Activated naive CD4-positive, alpha-beta T cell treated with anti-CD3 and anti-CD28 coated beads for 36 hours (primary cell): ENCODE measurements around the gene ACADVL. TPM values are rescaled to one million over a fixed set of nuclear protein-coding genes. Genes with fewer than 3 reads are reported as not detected.
"Not testable (repeated sequence)": the region's sequence is repeated elsewhere in the genome, so short reads cannot be mapped to it uniquely, and the experiment has no call there.

Experiments used
- CTCF ChIA-PET: fragments of 350-600 bp; sonication (Branson Sonifier 250); formaldehyde crosslinking; loops from one replicate; lab custom pipeline; 2021; ENCODE audit warnings: antibody characterized with exemption; lab: Charles Lee
- DNase-seq: peaks from one replicate; pipeline ENCODE4 v3.0.0-alpha.2; 2020
- H3K27ac Mint-ChIP-seq: one replicate; pipeline ENCODE4 v1.8.0; 2021; ENCODE audit warnings: mild to moderate bottlenecking, mixed read lengths
- H3K27me3 Mint-ChIP-seq: one replicate; pipeline ENCODE4 v1.8.0; 2021; ENCODE audit warnings: low read depth, mixed read lengths
- H3K36me3 Mint-ChIP-seq: one replicate; pipeline ENCODE4 v1.8.0; 2021; ENCODE audit warnings: low read depth, mixed read lengths
- H3K4me1 Mint-ChIP-seq: one replicate; pipeline ENCODE4 v1.8.0; 2021; ENCODE audit warnings: low read depth, mixed read lengths
- H3K4me3 Mint-ChIP-seq: one replicate; pipeline ENCODE4 v1.8.0; 2021; ENCODE audit warnings: mild to moderate bottlenecking, moderate library complexity, mixed read lengths
- H3K9me3 Mint-ChIP-seq: one replicate; pipeline ENCODE4 v1.8.0; 2021; ENCODE audit warnings: mixed read lengths
- intact Hi-C: fragments of 100-400 bp; cut with micrococcal nuclease; formaldehyde crosslinking; loops from one replicate; pipeline ENCODE4 v1.15.1; 2023
- total RNA-seq, 2 experiments: library from RNA; stranded (reverse); gene quantifications; one replicate each; pipeline ENCODE4 v1.2.3, GENCODE V29; 2021

The ACADVL gene
- 100 to 1,000 TPM; 263 to 267 TPM for total RNA-seq

DNA sequence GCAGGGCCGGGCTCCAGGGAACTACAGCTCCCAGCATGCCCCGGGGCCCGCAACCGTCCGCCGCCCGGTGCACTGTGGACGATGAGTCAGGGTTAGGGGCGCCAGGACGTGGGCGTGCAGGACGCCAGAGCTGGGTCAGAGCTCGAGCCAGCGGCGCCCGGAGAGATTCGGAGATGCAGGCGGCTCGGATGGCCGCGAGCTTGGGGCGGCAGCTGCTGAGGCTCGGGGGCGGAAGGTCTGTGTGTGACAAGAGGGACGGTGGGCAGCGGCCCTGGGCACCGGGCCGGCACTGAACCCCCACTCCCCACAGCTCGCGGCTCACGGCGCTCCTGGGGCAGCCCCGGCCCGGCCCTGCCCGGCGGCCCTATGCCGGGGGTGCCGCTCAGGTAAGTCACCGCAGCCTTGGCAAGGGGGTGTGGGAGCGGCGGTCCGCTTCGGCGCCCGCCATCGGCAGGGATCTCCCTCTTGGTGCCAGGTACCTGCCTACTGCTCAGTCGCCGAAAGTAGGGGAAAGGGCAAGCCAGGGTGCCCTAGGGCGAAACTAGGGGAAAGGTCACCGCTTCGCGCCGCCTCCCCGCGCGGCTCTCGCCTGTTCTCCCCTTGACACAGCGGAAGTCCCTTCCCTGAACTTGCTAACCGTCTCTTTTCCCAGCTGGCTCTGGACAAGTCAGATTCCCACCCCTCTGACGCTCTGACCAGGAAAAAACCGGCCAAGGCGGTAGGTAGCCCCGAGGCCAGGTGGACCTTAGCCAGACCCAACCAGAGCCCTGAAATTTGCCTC is at the start of gene ACADVL, which contains the start of gene DLG4:
ACADVL (plus strand) TSS at position 127 of the 781 bp plus-strand sequence; CDS start at position 174, 47 bp downstream.
DLG4 (minus strand) TSS at position 25 of the 781 bp plus-strand sequence.
- no peaks in the 10 kb centered on the region for H3K27me3 Mint-ChIP-seq
- H3K4me1 Mint-ChIP-seq: peaks cover 54% of the 10 kb centered on the region
- peak; percentile 88 for DNase-seq
- intact Hi-C loops: loop anchor here (1.0 to 5.0 kb wide), 2 partner anchors 19 to 182 kb away; partner anchors contain the start of genes PHF23 and TMEM256
- peaks cover 16% of the 10 kb centered on the region for H3K36me3 Mint-ChIP-seq
- CTCF ChIA-PET: interaction anchor here (0.7 to 3.4 kb wide), 14 partner anchors 10 to 77 kb away, joined by 3 to 16 read pairs (median 4); partner anchors contain the start of genes DVL2, GABARAP and PHF23
- peak within 1 kb of the TSS; percentile 94 for H3K4me3 Mint-ChIP-seq
- H3K27ac Mint-ChIP-seq: peak within 1 kb of the TSS; percentile 92
- H3K9me3 Mint-ChIP-seq: no peaks in the 10 kb centered on the region

DNA sequence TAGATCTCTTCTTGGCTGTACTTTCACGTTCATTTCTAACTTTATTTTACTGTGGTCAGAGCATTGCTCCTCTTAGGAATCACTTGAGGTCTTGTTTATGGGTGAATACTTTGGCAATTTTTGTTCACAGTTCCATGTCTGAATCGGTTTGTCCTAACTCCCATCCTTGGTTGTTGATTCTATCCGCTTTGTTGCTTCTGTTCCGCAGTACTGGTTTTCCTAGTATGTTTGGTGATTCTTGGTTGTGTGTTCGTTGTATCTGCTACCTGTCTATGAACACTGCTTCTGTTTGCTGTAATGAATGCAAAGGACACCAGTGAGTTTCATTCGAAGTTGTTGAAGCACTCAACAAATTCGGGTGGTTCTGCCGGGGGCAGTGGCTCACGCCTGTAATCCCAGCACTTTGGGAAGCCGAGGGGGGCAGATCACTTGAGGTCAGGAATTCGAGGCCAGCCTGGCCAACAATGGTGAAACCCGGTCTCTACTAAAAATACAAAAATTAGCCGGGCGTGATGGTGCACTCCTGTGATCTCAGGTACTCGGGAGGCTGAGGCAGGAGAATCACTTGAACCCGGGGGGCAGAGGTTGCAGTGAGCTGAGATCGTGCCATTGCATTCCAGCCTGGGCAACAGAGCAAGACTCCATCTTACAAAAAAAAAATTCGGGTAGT is 47.1 kb upstream of the ACADVL start:
- not testable (repeated sequence) for H3K4me3 Mint-ChIP-seq, H3K27me3 Mint-ChIP-seq, H3K9me3 Mint-ChIP-seq, H3K36me3 Mint-ChIP-seq, H3K4me1 Mint-ChIP-seq, H3K27ac Mint-ChIP-seq, DNase-seq
- CTCF ChIA-PET: interaction anchor here (2.2 kb wide), 1 partner anchor 36 kb away, joined by 8 read pairs; no protein-coding TSS in a partner anchor
- intact Hi-C loops: loop anchor here (5.0 kb wide), 1 partner anchor 260 kb away; no protein-coding TSS in a partner anchor

GRCh38 chr17:7173687-7174602 is 45.8 kb upstream of the ACADVL start:
- H3K27me3 Mint-ChIP-seq: peaks cover 6% of the 10 kb centered on the region
- H3K9me3 Mint-ChIP-seq: peaks cover 5% of the 10 kb centered on the region
- H3K4me3 Mint-ChIP-seq: no peak overlapping the region
- no peak overlapping the region for H3K27ac Mint-ChIP-seq
- CTCF ChIA-PET: interaction anchor here (0.8 to 2.2 kb wide), 3 partner anchors 16 to 128 kb away, joined by 3 to 8 read pairs (median 3); no protein-coding TSS in a partner anchor
- DNase-seq: peak; percentile 77
- intact Hi-C loops: loop anchor here (5.0 kb wide), 1 partner anchor 262 kb away; no protein-coding TSS in a partner anchor
- peaks cover 11% of the 10 kb centered on the region for H3K4me1 Mint-ChIP-seq
- no peaks in the 10 kb centered on the region for H3K36me3 Mint-ChIP-seq

DNA sequence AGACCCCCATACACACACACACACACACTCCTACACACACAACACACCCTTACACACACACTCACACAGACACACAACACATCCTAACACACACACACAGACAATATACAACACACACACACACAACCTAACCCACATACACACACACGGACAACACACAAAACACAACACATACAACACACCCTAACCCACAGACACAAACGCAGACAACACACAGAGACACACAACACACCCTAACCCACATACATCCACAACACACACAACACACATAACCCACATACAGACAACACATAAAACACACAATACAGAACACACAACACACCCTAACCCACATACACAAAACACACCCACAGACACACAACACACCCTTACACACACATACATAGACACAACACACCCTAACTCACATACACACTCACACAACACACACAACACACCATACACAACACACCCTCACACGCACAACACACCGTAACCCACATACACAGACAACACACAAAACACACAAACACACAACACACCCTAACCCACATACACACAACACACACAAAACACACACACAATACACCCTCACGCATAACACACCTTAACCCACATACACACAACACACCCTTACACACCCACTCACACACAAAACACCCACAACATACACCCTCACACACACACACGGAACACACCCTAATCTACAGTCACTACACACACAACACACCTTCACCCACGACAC is 45.0 kb upstream of the ACADVL start:
- peaks cover 11% of the 10 kb centered on the region for H3K4me1 Mint-ChIP-seq
- no peak overlapping the region for H3K4me3 Mint-ChIP-seq
- peaks cover 6% of the 10 kb centered on the region for H3K27me3 Mint-ChIP-seq
- H3K9me3 Mint-ChIP-seq: no peaks in the 10 kb centered on the region
- CTCF ChIA-PET: interaction anchor here (2.2 kb wide), 1 partner anchor 38 kb away, joined by 8 read pairs; no protein-coding TSS in a partner anchor
- no peaks in the 10 kb centered on the region for H3K36me3 Mint-ChIP-seq
- no peak for DNase-seq
- H3K27ac Mint-ChIP-seq: no peak overlapping the region
- intact Hi-C loops: loop anchor here (5.0 kb wide), 1 partner anchor 262 kb away; no protein-coding TSS in a partner anchor

DNA sequence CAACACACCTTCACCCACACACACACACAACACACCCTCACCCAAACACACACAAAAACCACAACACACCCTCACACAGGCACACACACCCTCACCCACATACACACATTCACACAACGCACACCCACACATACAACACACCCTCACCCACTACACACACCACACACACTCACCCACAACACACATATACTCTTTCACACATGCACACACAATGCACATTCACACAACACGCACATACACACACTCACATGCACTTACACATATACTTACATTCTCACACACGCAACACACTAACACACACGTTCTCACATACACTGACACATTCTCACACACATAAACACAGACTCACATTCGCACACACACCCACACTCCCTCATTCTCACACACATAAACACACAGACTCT is 44.4 kb upstream of the ACADVL start:
- CTCF ChIA-PET: no interaction called here
- intact Hi-C loops: no loop called here
- Mint-ChIP-seq H3K36me3 (no peaks in the 10 kb centered on the region), H3K27ac (no peak overlapping the region), H3K4me1 (peaks cover 11% of the 10 kb centered on the region), H3K27me3 (peaks cover 6% of the 10 kb centered on the region), H3K4me3 (no peak overlapping the region), H3K9me3 (no peaks in the 10 kb centered on the region)
- DNase-seq: no peak

DNA sequence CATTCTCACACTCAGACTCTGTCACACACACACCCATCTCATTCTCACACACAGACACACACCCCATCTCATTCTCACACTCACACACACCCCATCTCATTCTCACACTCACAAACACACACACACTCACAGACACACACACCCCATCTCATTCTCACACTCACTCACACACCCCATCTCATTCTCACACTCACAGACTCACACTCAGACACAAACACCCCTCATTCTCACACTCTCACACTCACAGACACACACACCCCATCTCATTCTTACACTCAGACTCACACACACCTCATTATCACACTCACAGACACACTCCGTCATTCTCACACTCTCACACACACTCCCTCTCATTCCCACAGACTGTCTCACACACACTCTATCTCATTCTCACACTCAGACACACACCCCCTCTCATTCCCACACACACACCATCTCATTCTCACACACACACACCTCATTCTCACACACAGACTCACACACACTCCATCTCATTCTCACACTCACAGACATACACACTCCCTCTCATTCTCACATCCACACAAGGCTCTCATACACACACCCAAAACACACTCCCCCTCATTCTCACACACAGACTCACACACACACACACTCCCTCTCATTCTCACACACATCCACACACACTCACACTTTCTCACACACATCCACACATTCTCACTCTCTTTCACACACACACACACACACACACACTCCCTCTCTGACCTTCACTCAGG is 43.5 kb upstream of the ACADVL start:
- Mint-ChIP-seq H3K27ac (no peak overlapping the region), H3K4me3 (no peak overlapping the region), H3K27me3 (peaks cover 6% of the 10 kb centered on the region), H3K36me3 (no peaks in the 10 kb centered on the region), H3K9me3 (no peaks in the 10 kb centered on the region), H3K4me1 (peaks cover 11% of the 10 kb centered on the region)
- intact Hi-C loops: no loop called here
- no peak for DNase-seq
- CTCF ChIA-PET: interaction anchor here (1.3 to 2.4 kb wide), 3 partner anchors 8 to 130 kb away, joined by 3 to 18 read pairs (median 4); no protein-coding TSS in a partner anchor

DNA sequence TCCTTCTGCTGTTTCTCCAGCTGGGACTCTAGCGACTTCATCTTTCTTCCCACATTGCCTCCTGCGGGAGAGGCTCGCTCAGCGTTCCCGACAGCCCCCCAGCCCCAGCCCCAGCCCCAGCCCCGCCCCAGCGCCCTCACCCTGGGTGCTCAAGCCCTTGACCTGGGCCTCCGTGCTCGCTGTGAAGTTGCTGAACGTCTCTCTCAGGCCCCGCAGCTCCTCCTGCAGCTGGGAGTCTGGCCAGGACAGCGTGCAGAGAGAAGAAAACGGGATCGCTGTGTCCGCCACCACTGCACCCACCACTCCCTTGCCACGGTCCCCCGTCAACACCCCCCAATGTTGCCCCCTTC is 42.9 kb upstream of the ACADVL start:
- peaks cover 11% of the 10 kb centered on the region for H3K4me1 Mint-ChIP-seq
- DNase-seq: no peak
- H3K4me3 Mint-ChIP-seq: no peak overlapping the region
- intact Hi-C loops: loop anchor here (1.0 kb wide), 3 partner anchors 41 to 125 kb away; no protein-coding TSS in a partner anchor
- CTCF ChIA-PET: interaction anchor here (0.5 to 2.4 kb wide), 14 partner anchors 8 to 153 kb away, joined by 3 to 18 read pairs (median 3); no protein-coding TSS in a partner anchor
- no peaks in the 10 kb centered on the region for H3K36me3 Mint-ChIP-seq
- no peaks in the 10 kb centered on the region for H3K9me3 Mint-ChIP-seq
- peaks cover 6% of the 10 kb centered on the region for H3K27me3 Mint-ChIP-seq
- no peak overlapping the region for H3K27ac Mint-ChIP-seq

DNA sequence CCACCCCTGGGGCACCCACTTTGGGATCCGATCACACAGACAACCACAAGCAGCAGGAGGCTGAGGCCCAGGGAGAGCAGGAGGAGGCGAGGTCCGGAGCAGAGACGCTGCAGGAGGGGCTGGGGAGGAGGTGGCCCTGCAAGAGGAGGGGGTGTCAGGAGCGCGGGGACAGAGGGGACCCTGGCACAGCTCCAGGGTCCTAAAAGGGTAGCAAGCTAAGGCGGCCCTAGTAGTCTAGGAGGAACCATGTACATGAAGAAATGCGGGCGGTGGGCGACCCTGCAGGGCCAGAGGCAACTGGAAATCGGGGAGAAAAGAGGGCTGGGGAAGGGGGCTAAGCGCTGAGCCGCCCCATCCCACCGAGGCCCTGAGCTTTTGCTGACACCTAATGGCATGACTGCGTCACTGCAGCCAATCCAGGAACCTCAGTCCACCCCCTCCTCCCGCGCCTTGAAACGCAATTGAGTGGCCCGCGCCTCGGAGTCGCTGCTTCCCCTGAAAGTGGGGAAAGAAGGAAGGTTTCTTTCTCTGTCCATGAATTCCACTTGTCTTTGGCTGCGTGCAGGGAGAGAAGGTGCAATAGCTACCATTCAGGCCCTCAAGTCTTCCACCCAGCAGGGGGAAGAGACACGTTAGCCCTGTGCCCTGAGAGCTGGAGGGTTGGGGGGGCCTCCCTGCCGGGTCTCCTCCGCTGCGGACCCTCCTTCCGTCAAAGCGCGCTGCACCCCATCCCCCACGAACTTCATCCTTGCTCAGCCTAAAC is 42.4 kb upstream of the ACADVL start:
- peak; percentile 78 for DNase-seq
- Mint-ChIP-seq H3K36me3 (no peaks in the 10 kb centered on the region), H3K4me3 (peak overlapping the region; percentile 61), H3K9me3 (no peaks in the 10 kb centered on the region), H3K27ac (no peak overlapping the region), H3K4me1 (peaks cover 11% of the 10 kb centered on the region), H3K27me3 (peaks cover 6% of the 10 kb centered on the region)
- intact Hi-C loops: loop anchor here (1.0 kb wide), 3 partner anchors 41 to 125 kb away; no protein-coding TSS in a partner anchor
- CTCF ChIA-PET: interaction anchor here (0.5 to 2.4 kb wide), 21 partner anchors 8 to 459 kb away, joined by 3 to 18 read pairs (median 3); no protein-coding TSS in a partner anchor

GRCh38 chr17:7177954-7178477 is 41.7 kb upstream of the ACADVL start:
- CTCF ChIA-PET: interaction anchor here (0.6 to 2.4 kb wide), 20 partner anchors 8 to 459 kb away, joined by 3 to 18 read pairs (median 3); no protein-coding TSS in a partner anchor
- H3K27me3 Mint-ChIP-seq: peaks cover 6% of the 10 kb centered on the region
- intact Hi-C loops: loop anchor here (1.0 kb wide), 3 partner anchors 42 to 126 kb away; no protein-coding TSS in a partner anchor
- H3K4me1 Mint-ChIP-seq: peaks cover 11% of the 10 kb centered on the region
- peak; percentile 19 for DNase-seq
- H3K9me3 Mint-ChIP-seq: no peaks in the 10 kb centered on the region
- no peaks in the 10 kb centered on the region for H3K36me3 Mint-ChIP-seq
- H3K4me3 Mint-ChIP-seq: peak overlapping the region; percentile 61
- no peak overlapping the region for H3K27ac Mint-ChIP-seq
